DND-41 (cell line): ENCODE data around the gene DNAAF5.

Experiments
- EZH2 ChIP-seq: IDR thresholded peaks from 3 replicates; pipeline ENCODE4 v1.6.1; 2012; ENCODE audit warnings: borderline replicate concordance, low read depth, mild to moderate bottlenecking, moderate library complexity, low read length, inconsistent platforms; ENCODE audit not compliant: severe bottlenecking
- TF ChIP-seq, protein P1 (sequence below): IDR thresholded peaks from 2 replicates; pipeline ENCODE4 v1.5.1; 2012; ENCODE audit warnings: borderline replicate concordance, low read length, moderate library complexity, mild to moderate bottlenecking; ENCODE audit not compliant: poor library complexity, severe bottlenecking; ENCODE audit errors: extremely low read depth

DNA sequence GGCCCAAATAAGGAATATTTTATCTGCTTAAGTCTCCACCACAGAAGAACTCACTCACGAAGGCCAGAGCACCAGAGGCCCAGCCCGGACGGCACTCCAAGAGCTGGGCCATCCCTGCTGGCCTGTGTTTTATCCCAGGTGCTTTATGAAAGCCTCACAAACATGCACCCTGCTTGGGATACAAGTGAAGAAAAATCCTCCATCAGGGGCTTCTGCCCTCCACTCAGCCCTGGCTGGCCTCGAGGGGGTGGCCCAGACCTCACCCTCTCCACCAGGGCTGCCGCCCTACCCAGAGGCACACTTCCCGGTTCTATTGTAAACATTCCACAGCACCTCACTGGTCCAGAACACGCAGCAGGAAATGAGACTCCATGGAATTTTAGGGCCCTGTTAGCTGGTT, 19.8 kb upstream of the DNAAF5 start:
- TF ChIP-seq, protein P1, sequence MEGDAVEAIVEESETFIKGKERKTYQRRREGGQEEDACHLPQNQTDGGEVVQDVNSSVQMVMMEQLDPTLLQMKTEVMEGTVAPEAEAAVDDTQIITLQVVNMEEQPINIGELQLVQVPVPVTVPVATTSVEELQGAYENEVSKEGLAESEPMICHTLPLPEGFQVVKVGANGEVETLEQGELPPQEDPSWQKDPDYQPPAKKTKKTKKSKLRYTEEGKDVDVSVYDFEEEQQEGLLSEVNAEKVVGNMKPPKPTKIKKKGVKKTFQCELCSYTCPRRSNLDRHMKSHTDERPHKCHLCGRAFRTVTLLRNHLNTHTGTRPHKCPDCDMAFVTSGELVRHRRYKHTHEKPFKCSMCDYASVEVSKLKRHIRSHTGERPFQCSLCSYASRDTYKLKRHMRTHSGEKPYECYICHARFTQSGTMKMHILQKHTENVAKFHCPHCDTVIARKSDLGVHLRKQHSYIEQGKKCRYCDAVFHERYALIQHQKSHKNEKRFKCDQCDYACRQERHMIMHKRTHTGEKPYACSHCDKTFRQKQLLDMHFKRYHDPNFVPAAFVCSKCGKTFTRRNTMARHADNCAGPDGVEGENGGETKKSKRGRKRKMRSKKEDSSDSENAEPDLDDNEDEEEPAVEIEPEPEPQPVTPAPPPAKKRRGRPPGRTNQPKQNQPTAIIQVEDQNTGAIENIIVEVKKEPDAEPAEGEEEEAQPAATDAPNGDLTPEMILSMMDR: no peak
- no peak for TF ChIP-seq EZH2
